Measurements from ENCODE around the gene AJAP1.

Gene AJAP1

GRCh38 chr1:4755864-4756504 is 101.6 kb downstream of the AJAP1 start:
- no peak for DNase-seq
- Histone ChIP-seq H2AFZ (ENCODE audit: low read length) (no peak overlapping the region), H3F3A (ENCODE audit: insufficient read depth, low read length) (no peaks in the 10 kb centered on the region), H3K36me3 (replicated peaks; ENCODE audit: insufficient read depth, low read length) (no peaks in the 10 kb centered on the region), H4K20me1 (ENCODE audit: insufficient read depth, low read length) (no peaks in the 10 kb centered on the region), H3K4me3 (ENCODE audit: low read length) (no peak overlapping the region), H3K79me2 (ENCODE audit: low read length) (no peaks in the 10 kb centered on the region), H3K27me3 (replicated peaks; ENCODE audit: insufficient read depth, low read length) (peaks cover 48% of the 10 kb centered on the region), H3K9me2 (replicated peaks; ENCODE audit: insufficient read depth, low read length) (no peaks in the 10 kb centered on the region), H3K27ac (ENCODE audit: low read length) (no peak overlapping the region), H3K9me3 (replicated peaks; ENCODE audit: insufficient read depth, low read length) (no peaks in the 10 kb centered on the region), H3K4me1 (ENCODE audit: low read length) (no peaks in the 10 kb centered on the region), H3K9ac (ENCODE audit: low read length) (no peak overlapping the region), H3K4me2 (ENCODE audit: low read depth, low read length) (no peak overlapping the region)
- no peak for TF ChIP-seq CTCF (IDR thresholded peaks at IDR 0.05; ENCODE audit: low read length)
- TF ChIP-seq EZH2 (optimal IDR thresholded peaks at IDR 0.05; ENCODE audit: low read depth, low read length): no peak
- TF ChIP-seq EZH2phosphoT487 (IDR thresholded peaks at IDR 0.05; ENCODE audit: low read length): no peak

- Histone ChIP-seq H3K79me2 (ENCODE audit: low read length) (no peaks in the 10 kb centered on the region), H3K9ac (ENCODE audit: low read length) (no peak overlapping the region), H3K4me1 (ENCODE audit: low read length) (no peaks in the 10 kb centered on the region), H3K9me3 (replicated peaks; ENCODE audit: insufficient read depth, low read length) (no peaks in the 10 kb centered on the region), H3K36me3 (replicated peaks; ENCODE audit: insufficient read depth, low read length) (no peaks in the 10 kb centered on the region), H2AFZ (ENCODE audit: low read length) (no peak overlapping the region), H3F3A (ENCODE audit: insufficient read depth, low read length) (no peaks in the 10 kb centered on the region), H3K4me3 (ENCODE audit: low read length) (no peak overlapping the region), H4K20me1 (ENCODE audit: insufficient read depth, low read length) (no peaks in the 10 kb centered on the region), H3K4me2 (ENCODE audit: low read depth, low read length) (no peak overlapping the region), H3K9me2 (replicated peaks; ENCODE audit: insufficient read depth, low read length) (no peaks in the 10 kb centered on the region), H3K27ac (ENCODE audit: low read length) (no peak overlapping the region), H3K27me3 (replicated peaks; ENCODE audit: insufficient read depth, low read length) (peaks cover 44% of the 10 kb centered on the region)
- DNase-seq: no peak
- TF ChIP-seq EZH2phosphoT487 (IDR thresholded peaks at IDR 0.05; ENCODE audit: low read length) (no peak), CTCF (IDR thresholded peaks at IDR 0.05; ENCODE audit: low read length) (no peak), EZH2 (optimal IDR thresholded peaks at IDR 0.05; ENCODE audit: low read depth, low read length) (no peak)
Measured at GRCh38 chr1:4756851-4757580, 102.6 kb downstream of the AJAP1 start.

- Histone ChIP-seq H3K27ac (ENCODE audit: low read length) (no peak overlapping the region), H3K9me3 (replicated peaks; ENCODE audit: insufficient read depth, low read length) (no peaks in the 10 kb centered on the region), H3K4me1 (ENCODE audit: low read length) (no peaks in the 10 kb centered on the region), H3K4me2 (ENCODE audit: low read depth, low read length) (no peak overlapping the region), H4K20me1 (ENCODE audit: insufficient read depth, low read length) (no peaks in the 10 kb centered on the region), H3K36me3 (replicated peaks; ENCODE audit: insufficient read depth, low read length) (no peaks in the 10 kb centered on the region), H3K27me3 (replicated peaks; ENCODE audit: insufficient read depth, low read length) (peaks cover 47% of the 10 kb centered on the region), H3K4me3 (ENCODE audit: low read length) (no peak overlapping the region), H3F3A (ENCODE audit: insufficient read depth, low read length) (no peaks in the 10 kb centered on the region), H3K9me2 (replicated peaks; ENCODE audit: insufficient read depth, low read length) (no peaks in the 10 kb centered on the region), H2AFZ (ENCODE audit: low read length) (no peak overlapping the region), H3K79me2 (ENCODE audit: low read length) (no peaks in the 10 kb centered on the region), H3K9ac (ENCODE audit: low read length) (no peak overlapping the region)
- TF ChIP-seq EZH2phosphoT487 (IDR thresholded peaks at IDR 0.05; ENCODE audit: low read length): no peak
- no peak for TF ChIP-seq EZH2 (optimal IDR thresholded peaks at IDR 0.05; ENCODE audit: low read depth, low read length)
- TF ChIP-seq CTCF (IDR thresholded peaks at IDR 0.05; ENCODE audit: low read length): no peak
- no peak for DNase-seq
Measured at GRCh38 chr1:4759671-4760070, 105.3 kb downstream of the AJAP1 start.

Measured in MM.1S (cell line).